Measurements from ENCODE around the gene TFDP1. TPM values are rescaled to one million over a fixed set of nuclear protein-coding genes. Genes with fewer than 3 reads are reported as not detected.

Gene TFDP1
- total RNA-seq, 2 experiments from 2014 or later = 87.9 to 119 TPM

DNA sequence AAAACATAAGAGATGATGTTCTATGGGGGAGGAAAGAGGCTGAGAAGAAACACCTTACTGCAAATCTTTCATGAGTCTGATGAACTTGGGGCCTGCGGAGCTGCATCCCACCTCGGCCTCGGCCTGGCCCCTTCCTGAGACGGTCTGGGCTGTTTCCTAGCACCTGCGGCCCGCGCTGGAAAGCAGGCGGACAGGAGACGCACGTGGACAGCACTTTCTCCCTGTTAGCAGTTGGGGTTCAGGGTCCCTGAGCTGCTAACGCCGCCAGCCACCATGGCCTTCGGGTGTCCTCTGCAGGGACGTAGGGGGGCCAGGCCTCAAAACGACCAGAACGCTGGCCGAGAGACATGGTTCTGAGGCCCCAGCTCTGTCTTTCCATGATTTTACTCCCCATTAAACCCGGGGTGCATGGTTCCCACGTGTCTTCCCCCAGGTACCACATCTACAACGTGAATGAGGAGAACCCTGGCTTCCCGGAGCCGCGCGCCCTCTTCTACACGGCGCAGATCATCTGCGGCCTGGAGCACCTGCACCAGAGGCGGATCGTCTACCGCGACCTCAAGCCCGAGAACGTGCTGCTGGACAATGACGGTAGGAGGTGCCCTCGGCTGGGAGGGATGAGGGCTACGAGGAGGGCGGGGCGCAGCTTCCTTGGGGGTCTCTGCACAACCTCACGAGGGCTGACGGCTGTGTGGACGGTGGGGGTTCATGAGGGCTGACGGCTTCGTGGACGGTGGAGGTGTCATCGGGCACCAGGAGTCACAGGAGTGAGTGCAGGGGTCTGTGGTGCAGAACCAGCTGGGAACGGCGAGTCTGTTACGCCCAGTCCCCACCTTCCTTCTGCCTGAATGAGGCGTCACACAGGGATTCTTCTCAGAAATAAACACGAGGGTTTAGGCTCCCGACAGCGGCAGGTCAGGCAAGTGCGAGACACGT lies 86.8 kb downstream of the TFDP1 start:
- DNase-seq (ENCODE audit: low spot score) = no peak
- CTCF ChIA-PET (ENCODE audit: unreplicated experiment) = no interaction called here

DNA sequence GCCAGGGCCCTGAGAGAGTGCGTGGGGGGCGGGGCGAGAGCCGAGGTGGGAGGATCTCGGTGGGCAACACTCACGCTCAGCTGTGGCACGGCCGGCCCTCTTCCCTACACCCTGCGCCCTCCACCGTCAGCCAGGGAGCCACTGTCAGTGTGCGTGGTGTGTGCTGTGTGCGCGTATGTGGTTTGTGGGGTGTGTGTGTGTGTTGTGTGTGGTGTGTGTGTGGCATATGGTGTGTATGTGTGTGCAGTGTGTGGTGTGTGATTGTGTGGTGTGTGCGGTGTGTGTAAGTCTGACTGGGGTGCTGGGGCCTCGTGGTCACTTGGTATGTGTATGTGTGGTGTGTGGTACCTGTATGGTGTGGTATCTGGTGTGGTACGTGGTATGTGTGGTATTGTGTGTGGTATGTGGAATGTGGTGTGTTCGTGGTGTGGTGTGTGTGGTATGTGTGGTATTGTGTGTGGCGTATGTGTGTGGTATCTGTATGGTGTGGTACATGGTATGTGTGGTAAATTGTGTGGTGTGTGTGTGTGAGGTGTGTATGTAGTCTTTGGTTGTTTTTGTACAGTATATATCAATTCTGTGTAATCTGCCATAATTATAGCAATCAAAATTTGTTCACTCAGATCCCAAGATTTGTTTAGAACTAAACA lies 87.6 kb downstream of the TFDP1 start:
- CTCF ChIA-PET (ENCODE audit: unreplicated experiment) = no interaction called here
- Histone ChIP-seq H3K27ac (ENCODE audit: low read depth, low read length, poor library complexity, severe bottlenecking) (no peak overlapping the region), H3K36me3 (ENCODE audit: insufficient read depth, low read length) (no peaks in the 10 kb centered on the region), H2AFZ (ENCODE audit: low read length) (no peak overlapping the region), H3K9me2 (ENCODE audit: insufficient read depth, low read length) (no peaks in the 10 kb centered on the region), H3K79me2 (ENCODE audit: insufficient read depth, low read depth, low read length) (no peaks in the 10 kb centered on the region), H4K20me1 (ENCODE audit: insufficient read depth, low read length) (no peaks in the 10 kb centered on the region), H3K4me3 (ENCODE audit: low read depth, low read length, poor library complexity, severe bottlenecking) (no peak overlapping the region), H3K4me1 (ENCODE audit: insufficient read depth, low read length, poor library complexity, severe bottlenecking) (no peaks in the 10 kb centered on the region), H3K4me2 (ENCODE audit: low read length) (no peak overlapping the region), H3K9me3 (ENCODE audit: low read length) (no peaks in the 10 kb centered on the region)
- BruUV-seq (replicated peaks) = no TSS peak
- no peak for DNase-seq (ENCODE audit: low spot score)
- no peak for TF ChIP-seq EZH2phosphoT487 (IDR thresholded peaks at IDR 0.05; ENCODE audit: borderline replicate concordance, low read depth, low read length)
- TF ChIP-seq, protein P1, sequence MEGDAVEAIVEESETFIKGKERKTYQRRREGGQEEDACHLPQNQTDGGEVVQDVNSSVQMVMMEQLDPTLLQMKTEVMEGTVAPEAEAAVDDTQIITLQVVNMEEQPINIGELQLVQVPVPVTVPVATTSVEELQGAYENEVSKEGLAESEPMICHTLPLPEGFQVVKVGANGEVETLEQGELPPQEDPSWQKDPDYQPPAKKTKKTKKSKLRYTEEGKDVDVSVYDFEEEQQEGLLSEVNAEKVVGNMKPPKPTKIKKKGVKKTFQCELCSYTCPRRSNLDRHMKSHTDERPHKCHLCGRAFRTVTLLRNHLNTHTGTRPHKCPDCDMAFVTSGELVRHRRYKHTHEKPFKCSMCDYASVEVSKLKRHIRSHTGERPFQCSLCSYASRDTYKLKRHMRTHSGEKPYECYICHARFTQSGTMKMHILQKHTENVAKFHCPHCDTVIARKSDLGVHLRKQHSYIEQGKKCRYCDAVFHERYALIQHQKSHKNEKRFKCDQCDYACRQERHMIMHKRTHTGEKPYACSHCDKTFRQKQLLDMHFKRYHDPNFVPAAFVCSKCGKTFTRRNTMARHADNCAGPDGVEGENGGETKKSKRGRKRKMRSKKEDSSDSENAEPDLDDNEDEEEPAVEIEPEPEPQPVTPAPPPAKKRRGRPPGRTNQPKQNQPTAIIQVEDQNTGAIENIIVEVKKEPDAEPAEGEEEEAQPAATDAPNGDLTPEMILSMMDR (conservative IDR thresholded peaks at IDR 0.05; ENCODE audit: low read length) = no peak
- POLR2A ChIA-PET = no interaction called here
- intact Hi-C loops (cut with micrococcal nuclease; ENCODE audit: unreplicated experiment) = no loop called here

More for the DNA sequence above, 86.8 kb downstream of the TFDP1 start:
- intact Hi-C loops (cut with micrococcal nuclease; ENCODE audit: unreplicated experiment) = no loop called here
- no peak overlapping the region for H3K4me3 ChIP-seq (ENCODE audit: low read depth, low read length, poor library complexity, severe bottlenecking)
- no peaks in the 10 kb centered on the region for H3K79me2 ChIP-seq (ENCODE audit: insufficient read depth, low read depth, low read length)
- H3K36me3 ChIP-seq (ENCODE audit: insufficient read depth, low read length) = no peaks in the 10 kb centered on the region
- BruUV-seq (replicated peaks) = no TSS peak
- no peak overlapping the region for H3K4me2 ChIP-seq (ENCODE audit: low read length)
- H4K20me1 ChIP-seq (ENCODE audit: insufficient read depth, low read length) = no peaks in the 10 kb centered on the region
- POLR2A ChIA-PET = no interaction called here
- no peaks in the 10 kb centered on the region for H3K9me2 ChIP-seq (ENCODE audit: insufficient read depth, low read length)
- no peak overlapping the region for H3K27ac ChIP-seq (ENCODE audit: low read depth, low read length, poor library complexity, severe bottlenecking)
- TF ChIP-seq EZH2phosphoT487 (IDR thresholded peaks at IDR 0.05; ENCODE audit: borderline replicate concordance, low read depth, low read length) = no peak
- TF ChIP-seq, protein P1 (conservative IDR thresholded peaks at IDR 0.05; ENCODE audit: low read length) = no peak
- H3K9me3 ChIP-seq (ENCODE audit: low read length) = no peaks in the 10 kb centered on the region
- no peak overlapping the region for H2AFZ ChIP-seq (ENCODE audit: low read length)
- H3K4me1 ChIP-seq (ENCODE audit: insufficient read depth, low read length, poor library complexity, severe bottlenecking) = no peaks in the 10 kb centered on the region

Other genes with a start within 250 kb of the TFDP1 start
- 1.0 TPM in 2 replicates for gene GRTP1, start 220.6 kb upstream of the TFDP1 start, total RNA-seq (2014; rRNA removed; shearing (Covaris generic))
- gene GRTP1, start 220.6 kb upstream of the TFDP1 start, total RNA-seq (2022) = 0.89 and 1.1 TPM in 2 replicates
- gene ADPRHL1, start 131.3 kb upstream of the TFDP1 start, total RNA-seq (2014; rRNA removed; shearing (Covaris generic)) = 0.95 and 2.5 TPM in 2 replicates
- gene ADPRHL1, start 131.3 kb upstream of the TFDP1 start, total RNA-seq (2022) = 5.1 and 6.2 TPM in 2 replicates
- gene DCUN1D2, start 94.0 kb upstream of the TFDP1 start, total RNA-seq (2014; rRNA removed; shearing (Covaris generic)) = 9.2 and 13.4 TPM in 2 replicates
- gene DCUN1D2, start 94.0 kb upstream of the TFDP1 start, total RNA-seq (2022) = 12.8 and 16.5 TPM in 2 replicates
- gene ATP4B, start 73.4 kb downstream of the TFDP1 start, total RNA-seq (2014; rRNA removed; shearing (Covaris generic)) = not detected in 2 replicates
- not detected in 2 replicates for gene ATP4B, start 73.4 kb downstream of the TFDP1 start, total RNA-seq (2022)
- not detected in 2 replicates for gene GRK1, start 82.5 kb downstream of the TFDP1 start, total RNA-seq (2014; rRNA removed; shearing (Covaris generic))
- not detected in 2 replicates for gene GRK1, start 82.5 kb downstream of the TFDP1 start, total RNA-seq (2022)
- gene TMEM255B, start 174.5 kb downstream of the TFDP1 start, total RNA-seq (2014; rRNA removed; shearing (Covaris generic)) = 2.6 and 2.7 TPM in 2 replicates
- gene TMEM255B, start 174.5 kb downstream of the TFDP1 start, total RNA-seq (2022) = 5.6 and 6.8 TPM in 2 replicates